Peyer's patch (tissue), 4 donors: Measurements from ENCODE around the gene CDC42BPA.

Experiments
- POLR2A ChIP-seq, 2 donors: fragments of 450-650 bp; IDR thresholded peaks; one replicate each; pipeline ENCODE4 v1.5.1; 2017; ENCODE audit warnings: antibody characterized with exemption in 2 of 2, mild to moderate bottlenecking in 2 of 2, moderate library complexity in 2 of 2
- TF ChIP-seq, protein P1 (sequence below), 6 experiments: fragments of 450-650 bp in 4 of 6; fragments of 200-600 bp in 2 of 6; sonication (generic) in 1 of 6; IDR thresholded peaks; one replicate each; pipeline ENCODE4 v1.5.1; 2017 to 2019; ENCODE audit warnings: antibody characterized with exemption in 6 of 6, mild to moderate bottlenecking in 3 of 6, moderate library complexity in 1 of 6

DNA sequence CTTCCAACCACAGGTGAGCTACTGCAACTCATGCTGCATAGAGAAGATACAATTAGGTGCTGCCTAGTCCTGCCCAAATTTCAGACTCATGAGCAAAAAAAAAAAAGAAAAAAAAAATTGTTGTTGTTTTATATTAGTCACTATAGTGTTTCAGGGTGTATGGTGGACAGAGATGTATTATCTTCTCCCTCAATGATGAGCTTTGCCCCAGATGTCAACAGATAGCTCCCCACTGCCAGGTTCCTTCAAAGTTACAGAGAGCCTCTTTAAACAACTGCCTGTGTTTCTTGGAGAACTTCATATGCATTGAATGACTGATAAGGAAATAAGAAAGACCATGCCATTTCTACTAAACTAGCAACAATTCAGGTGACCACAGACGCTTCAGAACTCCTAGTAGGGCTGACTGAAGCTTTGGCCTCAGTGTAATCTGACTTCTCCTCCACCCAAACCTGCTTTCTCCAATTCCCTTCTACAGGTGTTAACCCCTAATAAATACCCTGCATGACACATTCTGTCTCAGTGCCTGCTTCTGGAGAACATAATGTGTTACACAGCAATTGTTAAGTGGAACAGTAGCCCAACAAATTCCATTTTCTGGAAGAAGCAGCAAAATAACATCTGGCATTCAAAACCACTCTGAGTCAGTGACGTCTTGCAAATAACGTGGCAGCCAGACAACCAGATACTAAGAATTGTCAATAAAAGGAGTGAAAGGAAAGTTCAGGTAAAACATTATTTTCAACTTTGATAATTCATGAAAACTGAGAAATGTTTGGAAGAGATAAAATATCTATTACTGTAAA is 147.7 kb downstream of the CDC42BPA start:
- TF ChIP-seq, protein P1, sequence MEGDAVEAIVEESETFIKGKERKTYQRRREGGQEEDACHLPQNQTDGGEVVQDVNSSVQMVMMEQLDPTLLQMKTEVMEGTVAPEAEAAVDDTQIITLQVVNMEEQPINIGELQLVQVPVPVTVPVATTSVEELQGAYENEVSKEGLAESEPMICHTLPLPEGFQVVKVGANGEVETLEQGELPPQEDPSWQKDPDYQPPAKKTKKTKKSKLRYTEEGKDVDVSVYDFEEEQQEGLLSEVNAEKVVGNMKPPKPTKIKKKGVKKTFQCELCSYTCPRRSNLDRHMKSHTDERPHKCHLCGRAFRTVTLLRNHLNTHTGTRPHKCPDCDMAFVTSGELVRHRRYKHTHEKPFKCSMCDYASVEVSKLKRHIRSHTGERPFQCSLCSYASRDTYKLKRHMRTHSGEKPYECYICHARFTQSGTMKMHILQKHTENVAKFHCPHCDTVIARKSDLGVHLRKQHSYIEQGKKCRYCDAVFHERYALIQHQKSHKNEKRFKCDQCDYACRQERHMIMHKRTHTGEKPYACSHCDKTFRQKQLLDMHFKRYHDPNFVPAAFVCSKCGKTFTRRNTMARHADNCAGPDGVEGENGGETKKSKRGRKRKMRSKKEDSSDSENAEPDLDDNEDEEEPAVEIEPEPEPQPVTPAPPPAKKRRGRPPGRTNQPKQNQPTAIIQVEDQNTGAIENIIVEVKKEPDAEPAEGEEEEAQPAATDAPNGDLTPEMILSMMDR (IDR thresholded peaks at IDR 0.05), result no peak
- TF ChIP-seq POLR2A (IDR thresholded peaks at IDR 0.05), result no peak
